DOHH2 (cell line): ENCODE data around the gene ZNF862.

Experiments used
- H3F3A ChIP-seq: fragments of 200-600 bp; sonication (generic), shearing (Covaris generic); 2 replicates; pipeline ENCODE4 v1.6.0; 2016; ENCODE audit warnings: antibody characterized with exemption, mild to moderate bottlenecking; ENCODE audit not compliant: control insufficient read depth, insufficient read depth
- H3K27ac ChIP-seq: fragments of 200-600 bp; sonication (generic); 2 replicates; pipeline ENCODE4 v1.5.1; 2014; ENCODE audit warnings: low read depth, mild to moderate bottlenecking, low read length, moderate library complexity
- H3K27me3 ChIP-seq: fragments of 200-600 bp; sonication (generic); 2 replicates; pipeline ENCODE4 v1.6.1; 2014; ENCODE audit warnings: mild to moderate bottlenecking, low read length, mixed read lengths; ENCODE audit not compliant: control insufficient read depth
- H3K36me3 ChIP-seq: fragments of 200-600 bp; sonication (generic); 2 replicates; pipeline ENCODE4 v1.6.1; 2014; ENCODE audit warnings: mild to moderate bottlenecking, low read length, moderate library complexity, mixed read lengths; ENCODE audit not compliant: control insufficient read depth
- H3K4me1 ChIP-seq: fragments of 200-600 bp; sonication (generic); 2 replicates; pipeline ENCODE4 v1.6.1; 2014; ENCODE audit warnings: mild to moderate bottlenecking, low read length, mixed read lengths; ENCODE audit not compliant: control insufficient read depth
- H3K4me2 ChIP-seq: fragments of 200-600 bp; sonication (generic); 2 replicates; pipeline ENCODE4 v1.6.0; 2014; ENCODE audit warnings: mild to moderate bottlenecking, low read length, moderate library complexity
- H3K4me3 ChIP-seq: fragments of 200-600 bp; sonication (generic); 2 replicates; pipeline ENCODE4 v1.5.1; 2014; ENCODE audit warnings: mild to moderate bottlenecking, low read length, mixed read lengths
- H3K79me2 ChIP-seq: fragments of 200-600 bp; sonication (generic); 2 replicates; pipeline ENCODE4 v1.6.1; 2014; ENCODE audit warnings: mild to moderate bottlenecking, low read length, mixed read lengths; ENCODE audit not compliant: control insufficient read depth
- H3K9me2 ChIP-seq: fragments of 200-600 bp; sonication (generic); replicated peaks from 2 replicates; pipeline ENCODE4 v1.6.1; 2014; ENCODE audit warnings: mild to moderate bottlenecking, low read length, mixed read lengths; ENCODE audit not compliant: control insufficient read depth
- H3K9me3 ChIP-seq: fragments of 200-600 bp; sonication (generic); 2 replicates; pipeline ENCODE4 v1.6.1; 2014; ENCODE audit warnings: antibody characterized with exemption, low read length, mixed read lengths; ENCODE audit not compliant: control insufficient read depth, insufficient read depth
- H4K20me1 ChIP-seq: fragments of 200-600 bp; sonication (generic); 2 replicates; pipeline ENCODE4 v1.6.0; 2014; ENCODE audit warnings: low read depth, mild to moderate bottlenecking, antibody characterized with exemption, low read length, moderate library complexity; ENCODE audit not compliant: control insufficient read depth, insufficient read depth
- CTCF ChIP-seq: fragments of 200-600 bp; sonication (generic); IDR thresholded peaks from one replicate; pipeline ENCODE4 v1.5.1; 2014; ENCODE audit warnings: antibody characterized with exemption, mild to moderate bottlenecking, low read depth, low read length; ENCODE audit not compliant: poor library complexity, severe bottlenecking
- EZH2phosphoT487 ChIP-seq: fragments of 200-600 bp; sonication (generic); IDR thresholded peaks from 2 replicates; pipeline ENCODE4 v1.6.1; 2017; ENCODE audit warnings: borderline replicate concordance, mild to moderate bottlenecking, antibody characterized with exemption, low read length, moderate library complexity, mixed read lengths

ZNF862 gene

GRCh38 chr7:149819961-149820340 lies 18.2 kb upstream of the ZNF862 start:
- Histone ChIP-seq H4K20me1 (no peaks in the 10 kb centered on the region), H3K4me3 (no peak overlapping the region), H3K4me2 (no peak overlapping the region), H3K9me3 (no peaks in the 10 kb centered on the region), H3K9me2 (no peaks in the 10 kb centered on the region), H3K79me2 (no peaks in the 10 kb centered on the region), H3K4me1 (no peaks in the 10 kb centered on the region), H3K36me3 (no peaks in the 10 kb centered on the region), H3K27me3 (peaks cover 5% of the 10 kb centered on the region; the same call in 1 of the 2 replicates), H3F3A (no peaks in the 10 kb centered on the region), H3K27ac (no peak overlapping the region)
- TF ChIP-seq CTCF (no peak), EZH2phosphoT487 (no peak)

GRCh38 chr7:149820622-149821190 lies 17.5 kb upstream of the ZNF862 start:
- H3K9me3 ChIP-seq: no peaks in the 10 kb centered on the region
- no peaks in the 10 kb centered on the region for H3K9me2 ChIP-seq
- H4K20me1 ChIP-seq: no peaks in the 10 kb centered on the region
- no peaks in the 10 kb centered on the region for H3F3A ChIP-seq
- H3K27ac ChIP-seq: no peak overlapping the region
- no peak overlapping the region for H3K4me3 ChIP-seq
- H3K36me3 ChIP-seq: no peaks in the 10 kb centered on the region
- H3K27me3 ChIP-seq: peaks cover 5% of the 10 kb centered on the region; the same call in 1 of the 2 replicates
- no peaks in the 10 kb centered on the region for H3K4me1 ChIP-seq
- no peaks in the 10 kb centered on the region for H3K79me2 ChIP-seq
- TF ChIP-seq EZH2phosphoT487 (no peak), CTCF (no peak)
- no peak overlapping the region for H3K4me2 ChIP-seq

- no peaks in the 10 kb centered on the region for H3K36me3 ChIP-seq
- no peak overlapping the region for H3K4me2 ChIP-seq
- TF ChIP-seq CTCF (no peak), EZH2phosphoT487 (no peak)
- no peaks in the 10 kb centered on the region for H3F3A ChIP-seq
- H3K27me3 ChIP-seq: peaks cover 5% of the 10 kb centered on the region; the same call in 1 of the 2 replicates
- H4K20me1 ChIP-seq: no peaks in the 10 kb centered on the region
- no peak overlapping the region for H3K4me3 ChIP-seq
- no peaks in the 10 kb centered on the region for H3K9me3 ChIP-seq
- H3K4me1 ChIP-seq: no peaks in the 10 kb centered on the region
- H3K27ac ChIP-seq: no peak overlapping the region
- H3K9me2 ChIP-seq: no peaks in the 10 kb centered on the region
- no peaks in the 10 kb centered on the region for H3K79me2 ChIP-seq
Observed at GRCh38 chr7:149821191-149822148, 16.7 kb upstream of the ZNF862 start.
